Uterus (tissue), 2 donors: ENCODE results near the gene GTPBP4.

Experiments
- POLR2A ChIP-seq, 2 donors: fragments of 450-650 bp; IDR thresholded peaks; one replicate each; pipeline ENCODE4 v1.6.1; 2016; ENCODE audit warnings: antibody characterized with exemption in 2 of 2, mild to moderate bottlenecking in 1 of 2, moderate library complexity in 1 of 2
- TF ChIP-seq, protein P1 (sequence below), 4 experiments: fragments of 200-600 bp in 2 of 4; fragments of 450-650 bp in 2 of 4; sonication (generic) in 2 of 4; IDR thresholded peaks; one replicate each; pipeline ENCODE4 v1.5.1; 2016 to 2019; ENCODE audit warnings: antibody characterized with exemption in 4 of 4, mild to moderate bottlenecking in 2 of 4, moderate library complexity in 1 of 4

DNA sequence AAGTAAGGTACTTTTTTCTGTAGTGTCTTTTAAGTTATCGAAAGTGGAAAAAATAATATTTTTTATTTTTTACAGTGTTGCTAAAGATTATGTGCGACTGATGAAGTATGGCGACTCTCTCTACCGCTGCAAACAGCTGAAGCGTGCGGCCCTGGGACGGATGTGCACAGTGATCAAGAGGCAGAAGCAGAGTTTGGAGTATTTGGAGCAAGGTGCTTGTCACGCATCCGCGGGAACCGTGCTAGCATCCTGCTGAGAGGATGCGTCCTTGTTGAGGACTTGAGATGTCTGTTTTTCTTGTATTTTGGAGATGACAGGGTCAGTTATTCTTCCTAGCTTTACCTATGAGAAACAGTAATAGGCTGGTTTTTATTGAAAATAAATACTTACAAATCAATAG is 7.8 kb downstream of the GTPBP4 start:
- TF ChIP-seq, protein P1, sequence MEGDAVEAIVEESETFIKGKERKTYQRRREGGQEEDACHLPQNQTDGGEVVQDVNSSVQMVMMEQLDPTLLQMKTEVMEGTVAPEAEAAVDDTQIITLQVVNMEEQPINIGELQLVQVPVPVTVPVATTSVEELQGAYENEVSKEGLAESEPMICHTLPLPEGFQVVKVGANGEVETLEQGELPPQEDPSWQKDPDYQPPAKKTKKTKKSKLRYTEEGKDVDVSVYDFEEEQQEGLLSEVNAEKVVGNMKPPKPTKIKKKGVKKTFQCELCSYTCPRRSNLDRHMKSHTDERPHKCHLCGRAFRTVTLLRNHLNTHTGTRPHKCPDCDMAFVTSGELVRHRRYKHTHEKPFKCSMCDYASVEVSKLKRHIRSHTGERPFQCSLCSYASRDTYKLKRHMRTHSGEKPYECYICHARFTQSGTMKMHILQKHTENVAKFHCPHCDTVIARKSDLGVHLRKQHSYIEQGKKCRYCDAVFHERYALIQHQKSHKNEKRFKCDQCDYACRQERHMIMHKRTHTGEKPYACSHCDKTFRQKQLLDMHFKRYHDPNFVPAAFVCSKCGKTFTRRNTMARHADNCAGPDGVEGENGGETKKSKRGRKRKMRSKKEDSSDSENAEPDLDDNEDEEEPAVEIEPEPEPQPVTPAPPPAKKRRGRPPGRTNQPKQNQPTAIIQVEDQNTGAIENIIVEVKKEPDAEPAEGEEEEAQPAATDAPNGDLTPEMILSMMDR (IDR thresholded peaks at IDR 0.05): no peak
- TF ChIP-seq POLR2A (IDR thresholded peaks at IDR 0.05): no peak
